Heart left ventricle (tissue), 16 donors: Measurements from ENCODE around the gene RCBTB2. TPM values are rescaled to one million over a fixed set of nuclear protein-coding genes. Genes with fewer than 3 reads are reported as not detected.

Source experiments
- ATAC-seq, 4 donors: fragments of 200-7000 bp; cut with Tn5 transposase; one replicate each; pipeline ENCODE4 v1.9.1; 2020 to 2022; ENCODE audit warnings: moderate library complexity in 4 of 4, mild to moderate bottlenecking in 3 of 4, moderate number of reproducible peaks in 1 of 4
- DNase-seq, 5 donors: peaks; one replicate each; pipeline ENCODE4 v3.0.0-alpha.2; 2020
- H3K27ac ChIP-seq, 12 donors: fragments of 200-600 bp; sonication (generic) in 4 of 12; one replicate each; pipeline versions ENCODE4 v1.5.0 to v1.8.0; 2016 to 2022; ENCODE audit warnings: mild to moderate bottlenecking in 2 of 12
- H3K27me3 ChIP-seq, 9 donors: fragments of 200-600 bp; sonication (generic) in 2 of 9; one replicate each; pipeline versions ENCODE4 v1.5.1 to v1.8.0; 2016 to 2022; ENCODE audit warnings: mild to moderate bottlenecking in 3 of 9
- H3K36me3 ChIP-seq, 9 donors: fragments of 200-600 bp; sonication (generic) in 2 of 9; one replicate each; pipeline versions ENCODE4 v1.5.0 to v1.8.0; 2018 to 2022; ENCODE audit warnings: mild to moderate bottlenecking in 2 of 9
- H3K4me1 ChIP-seq, 12 donors: fragments of 200-600 bp; sonication (generic) in 4 of 12; one replicate each; pipeline versions ENCODE4 v1.5.0 to v1.8.0; 2016 to 2022; ENCODE audit warnings: mild to moderate bottlenecking in 3 of 12
- H3K4me3 ChIP-seq, 12 donors: fragments of 200-600 bp; sonication (generic) in 4 of 12; one replicate each; pipeline versions ENCODE4 v1.5.0 to v1.8.0; 2017 to 2022; ENCODE audit warnings: mild to moderate bottlenecking in 9 of 12, moderate library complexity in 4 of 12
- H3K9me3 ChIP-seq, 12 donors: fragments of 200-600 bp; sonication (generic) in 4 of 12; one replicate each; pipeline versions ENCODE4 v1.5.0 to v1.8.0; 2016 to 2022; ENCODE audit warnings: mild to moderate bottlenecking in 1 of 12
- POLR2A ChIP-seq, 2 donors: fragments of 450-650 bp; IDR thresholded peaks; one replicate each; pipeline ENCODE4 v1.6.1; 2017; ENCODE audit warnings: antibody characterized with exemption in 2 of 2, mild to moderate bottlenecking in 2 of 2, moderate library complexity in 2 of 2
- WGBS, 4 donors: extraction: QIAGEN DNeasy Blood & Tissue Kit in 2 of 4; methylation state at CpG; one replicate each; pipeline versions ENCODE4 v1.1.5 to v1.1.7; 2013 to 2018; 5-methylcytosine and 5-hydroxymethylcytosine counted together
- intact Hi-C, 10 donors: fragments of 100-400 bp; cut with DNase I; formaldehyde crosslinking; loops; one replicate each; pipeline versions ENCODE4 v1.11.1 to v1.14.2; 2022
- polyA plus RNA-seq, 2 donors: library from polyadenylated mRNA; stranded (reverse); fragments of 200-250 nt; gene quantifications; one replicate each; pipeline ENCODE4 v1.2.3, GENCODE V29; 2013
- total RNA-seq, 9 donors: library from RNA; depleted of rRNA in 2 of 9; stranded (reverse); fragments of >200 nt in 2 of 9; fragmentation: NEBNext Ultra II Directional in 3 of 9; extraction: Animal tissue kit (Norgen Biotek cat#: 25700) in 3 of 9; gene quantifications; one replicate each; pipeline versions ENCODE4 v1.1.0 to v1.2.4, GENCODE V29; 2016 to 2023
- TF ChIP-seq, protein P1 (sequence below), 12 donors: fragments of 200-600 bp; sonication (generic) in 4 of 12; IDR thresholded peaks; one replicate each; pipeline versions ENCODE4 v1.5.0 to v1.8.0; 2018 to 2022; ENCODE audit warnings: antibody characterized with exemption in 12 of 12, mild to moderate bottlenecking in 5 of 12
- donor health status: ischemic (EF 13 %, LVEDD 7.1; RV severe dilation, severe dysfunction).
- donor health status: healthy with polysubstance abuse.
- donor health status: DM: no; HTN: yes; CAD: no.
- donor health status: DM: no; HTN: no; CAD: no.
- donor health status: ischemic (EF 25% LVEDD 6.9; RV normal size, moderate dysfunction).
- donor health status: ischemic (EF 25% LVEDD 5.7; RV mildly dilated, moderate dysfunction).
- donor health status: healthy.
- donor health status: DM: yes; HTN: yes; CAD: no.
- donor health status: ischemic (EF 35%, LVEDD 5.7; RV mildly dilated, moderate dysfunction).
- donor health status: nonischemic (EF 11% LVEDD 7.7; RV severe dilation, severe dysfunction).
- donor health status: DM: yes; HTN: yes; CAD: no.
- donor health status: PGD.
- donor health status: ischemic (EF 29% LVEDD 5.4; RV normal size, mild dysfunction).
- donor health status: nonischemic (EF 23%, LVEDD 6.1; RV moderate dilation, normal function).

Gene RCBTB2
- total and polyA plus RNA-seq, 11 donors, result 5.9 to 16.2 (median 11.5) TPM

GRCh38 chr13:48551329-48551728 lies 18.4 kb upstream of the RCBTB2 start:
- 83 to 100% (median 92%) methylated on average over 1 of the region's 1 CpG for WGBS, 4 donors
- Histone ChIP-seq H3K27ac (no peak overlapping the region), H3K27me3 (no peaks in the 10 kb centered on the region), H3K9me3 (peaks cover 0 to 41% (median 23%) of the 10 kb centered on the region in 12 donors), H3K4me3 (no peak overlapping the region), H3K4me1 (no peaks in the 10 kb centered on the region), H3K36me3 (no peaks in the 10 kb centered on the region)
- ATAC-seq (no peak), DNase-seq (no peak)
- intact Hi-C loops, result no loop called here
- TF ChIP-seq POLR2A (IDR thresholded peaks at IDR 0.05), result no peak
- TF ChIP-seq, protein P1, sequence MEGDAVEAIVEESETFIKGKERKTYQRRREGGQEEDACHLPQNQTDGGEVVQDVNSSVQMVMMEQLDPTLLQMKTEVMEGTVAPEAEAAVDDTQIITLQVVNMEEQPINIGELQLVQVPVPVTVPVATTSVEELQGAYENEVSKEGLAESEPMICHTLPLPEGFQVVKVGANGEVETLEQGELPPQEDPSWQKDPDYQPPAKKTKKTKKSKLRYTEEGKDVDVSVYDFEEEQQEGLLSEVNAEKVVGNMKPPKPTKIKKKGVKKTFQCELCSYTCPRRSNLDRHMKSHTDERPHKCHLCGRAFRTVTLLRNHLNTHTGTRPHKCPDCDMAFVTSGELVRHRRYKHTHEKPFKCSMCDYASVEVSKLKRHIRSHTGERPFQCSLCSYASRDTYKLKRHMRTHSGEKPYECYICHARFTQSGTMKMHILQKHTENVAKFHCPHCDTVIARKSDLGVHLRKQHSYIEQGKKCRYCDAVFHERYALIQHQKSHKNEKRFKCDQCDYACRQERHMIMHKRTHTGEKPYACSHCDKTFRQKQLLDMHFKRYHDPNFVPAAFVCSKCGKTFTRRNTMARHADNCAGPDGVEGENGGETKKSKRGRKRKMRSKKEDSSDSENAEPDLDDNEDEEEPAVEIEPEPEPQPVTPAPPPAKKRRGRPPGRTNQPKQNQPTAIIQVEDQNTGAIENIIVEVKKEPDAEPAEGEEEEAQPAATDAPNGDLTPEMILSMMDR (IDR thresholded peaks at IDR 0.05), result no peak

DNA sequence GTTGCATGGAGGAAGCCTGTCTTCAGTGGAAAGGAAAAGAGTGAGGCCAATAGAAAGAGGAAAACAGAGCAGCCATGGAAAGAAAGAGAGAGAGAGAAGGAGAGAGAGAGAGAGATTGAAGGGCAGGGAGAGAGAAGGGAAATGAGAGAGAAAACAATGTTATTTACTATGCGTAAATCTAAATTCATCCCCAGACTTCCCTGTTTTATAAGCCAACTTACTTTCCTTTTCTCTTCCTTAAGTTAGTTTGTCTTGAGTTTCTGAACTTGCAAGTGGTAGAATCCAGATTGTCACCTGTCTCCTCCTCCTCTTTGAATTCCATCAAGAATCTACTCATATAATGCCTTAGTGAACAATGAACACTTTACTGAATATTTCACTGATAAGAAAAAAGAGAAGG lies 16.8 kb upstream of the RCBTB2 start:
- peaks cover 0 to 28% (median 14%) of the 10 kb centered on the region in 12 donors for H3K9me3 ChIP-seq
- peaks cover 0 to under 1% (median 0%) of the 10 kb centered on the region in 12 donors for H3K4me1 ChIP-seq
- 95 to 100% (median 96%) methylated on average over 1 of the region's 1 CpG for WGBS, 4 donors
- no peaks in the 10 kb centered on the region for H3K36me3 ChIP-seq
- ATAC-seq, result no peak
- H3K27ac ChIP-seq, result peak overlapping the region in 1 of 12 donors; percentile 32
- H3K4me3 ChIP-seq, result no peak overlapping the region
- DNase-seq, result no peak
- H3K27me3 ChIP-seq, result no peaks in the 10 kb centered on the region
- TF ChIP-seq POLR2A (IDR thresholded peaks at IDR 0.05), result no peak
- TF ChIP-seq, protein P1 (IDR thresholded peaks at IDR 0.05), result no peak
- intact Hi-C loops, result no loop called here

DNA sequence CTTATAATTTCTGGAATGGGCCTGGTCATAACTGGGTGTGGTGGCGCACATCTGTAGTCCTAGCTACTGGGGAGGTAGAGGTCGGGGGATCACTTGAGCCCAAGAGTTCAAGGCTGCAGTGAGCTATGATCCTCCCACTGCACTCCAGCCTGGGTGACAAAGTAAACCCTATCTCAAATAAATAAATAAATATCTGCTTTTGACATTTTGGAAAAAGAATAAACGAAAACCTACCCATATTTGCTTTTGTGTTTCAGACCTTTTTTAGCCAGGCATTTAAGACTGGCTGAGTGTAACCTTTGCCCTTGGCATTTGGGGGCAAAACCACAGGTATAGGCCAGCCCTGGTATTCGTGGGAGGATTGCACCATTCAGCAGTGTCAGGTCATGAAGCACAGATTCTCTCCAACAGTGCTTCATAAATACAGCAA lies 14.8 kb upstream of the RCBTB2 start:
- TF ChIP-seq POLR2A (IDR thresholded peaks at IDR 0.05), result no peak
- TF ChIP-seq, protein P1 (IDR thresholded peaks at IDR 0.05), result no peak
- DNase-seq (no peak), ATAC-seq (no peak)
- H3K36me3 ChIP-seq, result no peaks in the 10 kb centered on the region
- no peak overlapping the region for H3K4me3 ChIP-seq
- H3K27me3 ChIP-seq, result no peaks in the 10 kb centered on the region
- H3K4me1 ChIP-seq, result peaks cover 2 to 20% (median 14%) of the 10 kb centered on the region in 12 donors
- H3K27ac ChIP-seq, result no peak overlapping the region
- peaks cover 0 to 24% (median 13%) of the 10 kb centered on the region in 12 donors for H3K9me3 ChIP-seq
- WGBS, 4 donors, result 92 to 95% (median 93%) methylated on average over 4 of the region's 4 CpGs
- intact Hi-C loops, result no loop called here

DNA sequence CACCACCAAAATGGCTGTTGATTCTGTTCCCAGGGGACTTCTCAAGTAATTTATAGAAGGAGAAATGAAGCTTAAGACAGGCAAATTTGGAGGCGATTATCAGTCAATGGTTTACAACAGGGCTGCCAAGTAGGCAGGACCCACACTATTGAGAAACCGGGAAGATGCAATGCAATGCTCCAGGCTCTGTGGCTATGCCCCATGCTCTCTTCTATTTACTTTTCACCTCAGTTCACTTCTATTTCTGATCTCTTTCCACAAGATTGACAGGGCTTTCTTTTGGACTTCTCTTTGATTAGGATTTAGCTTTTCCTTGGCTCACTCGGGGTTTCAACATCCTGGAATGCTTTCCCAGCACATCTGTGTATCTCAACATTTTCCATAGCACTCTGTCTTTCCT lies 12.7 kb upstream of the RCBTB2 start:
- H3K4me1 ChIP-seq, result peaks cover 10 to 31% (median 24%) of the 10 kb centered on the region in 12 donors
- no peak overlapping the region for H3K27ac ChIP-seq
- H3K4me3 ChIP-seq, result no peak overlapping the region
- TF ChIP-seq, protein P1 (IDR thresholded peaks at IDR 0.05), result no peak
- TF ChIP-seq POLR2A (IDR thresholded peaks at IDR 0.05), result no peak
- no peaks in the 10 kb centered on the region for H3K36me3 ChIP-seq
- no peaks in the 10 kb centered on the region for H3K27me3 ChIP-seq
- no peak for ATAC-seq
- DNase-seq, result no peak
- 86 to 95% (median 91%) methylated on average over 3 of the region's 3 CpGs for whole genome bisulfite sequencing, 4 donors
- intact Hi-C loops, result no loop called here
- peaks cover 0 to 4% (median 0%) of the 10 kb centered on the region in 12 donors for H3K9me3 ChIP-seq
